ENCODE results near the gene TUT1.

GRCh38 chr11:62615521-62615920, 24.2 kb upstream of the TUT1 start:
- TF ChIP-seq, protein P1, sequence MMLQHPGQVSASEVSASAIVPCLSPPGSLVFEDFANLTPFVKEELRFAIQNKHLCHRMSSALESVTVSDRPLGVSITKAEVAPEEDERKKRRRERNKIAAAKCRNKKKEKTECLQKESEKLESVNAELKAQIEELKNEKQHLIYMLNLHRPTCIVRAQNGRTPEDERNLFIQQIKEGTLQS (CRISPR knock-in tag; conservative IDR thresholded peaks at IDR 0.05) = no peak
- TF ChIP-seq, protein P2, sequence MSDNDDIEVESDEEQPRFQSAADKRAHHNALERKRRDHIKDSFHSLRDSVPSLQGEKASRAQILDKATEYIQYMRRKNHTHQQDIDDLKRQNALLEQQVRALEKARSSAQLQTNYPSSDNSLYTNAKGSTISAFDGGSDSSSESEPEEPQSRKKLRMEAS (CRISPR knock-in tag; IDR thresholded peaks at IDR 0.05) = no peak
- TF ChIP-seq, protein P3, sequence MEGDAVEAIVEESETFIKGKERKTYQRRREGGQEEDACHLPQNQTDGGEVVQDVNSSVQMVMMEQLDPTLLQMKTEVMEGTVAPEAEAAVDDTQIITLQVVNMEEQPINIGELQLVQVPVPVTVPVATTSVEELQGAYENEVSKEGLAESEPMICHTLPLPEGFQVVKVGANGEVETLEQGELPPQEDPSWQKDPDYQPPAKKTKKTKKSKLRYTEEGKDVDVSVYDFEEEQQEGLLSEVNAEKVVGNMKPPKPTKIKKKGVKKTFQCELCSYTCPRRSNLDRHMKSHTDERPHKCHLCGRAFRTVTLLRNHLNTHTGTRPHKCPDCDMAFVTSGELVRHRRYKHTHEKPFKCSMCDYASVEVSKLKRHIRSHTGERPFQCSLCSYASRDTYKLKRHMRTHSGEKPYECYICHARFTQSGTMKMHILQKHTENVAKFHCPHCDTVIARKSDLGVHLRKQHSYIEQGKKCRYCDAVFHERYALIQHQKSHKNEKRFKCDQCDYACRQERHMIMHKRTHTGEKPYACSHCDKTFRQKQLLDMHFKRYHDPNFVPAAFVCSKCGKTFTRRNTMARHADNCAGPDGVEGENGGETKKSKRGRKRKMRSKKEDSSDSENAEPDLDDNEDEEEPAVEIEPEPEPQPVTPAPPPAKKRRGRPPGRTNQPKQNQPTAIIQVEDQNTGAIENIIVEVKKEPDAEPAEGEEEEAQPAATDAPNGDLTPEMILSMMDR (IDR thresholded peaks at IDR 0.05) = no peak
- TF ChIP-seq ZBTB21 (CRISPR knock-in tag; IDR thresholded peaks at IDR 0.05; ENCODE audit: borderline replicate concordance) (no peak), FOXJ3 (CRISPR knock-in tag; IDR thresholded peaks at IDR 0.05; ENCODE audit: borderline replicate concordance) (no peak), NFYB (CRISPR knock-in tag; conservative IDR thresholded peaks at IDR 0.05; ENCODE audit: low read depth) (no peak), NR3C1 (CRISPR knock-in tag; conservative IDR thresholded peaks at IDR 0.05; ENCODE audit: low read depth) (no peak), IRF1 (CRISPR knock-in tag; IDR thresholded peaks at IDR 0.05) (no peak), NFE2L1 (CRISPR knock-in tag; IDR thresholded peaks at IDR 0.05) (no peak), ETV6 (CRISPR knock-in tag; IDR thresholded peaks at IDR 0.05) (no peak), NR2C2 (CRISPR knock-in tag; IDR thresholded peaks at IDR 0.05) (no peak)
- TF ChIP-seq, protein P4, sequence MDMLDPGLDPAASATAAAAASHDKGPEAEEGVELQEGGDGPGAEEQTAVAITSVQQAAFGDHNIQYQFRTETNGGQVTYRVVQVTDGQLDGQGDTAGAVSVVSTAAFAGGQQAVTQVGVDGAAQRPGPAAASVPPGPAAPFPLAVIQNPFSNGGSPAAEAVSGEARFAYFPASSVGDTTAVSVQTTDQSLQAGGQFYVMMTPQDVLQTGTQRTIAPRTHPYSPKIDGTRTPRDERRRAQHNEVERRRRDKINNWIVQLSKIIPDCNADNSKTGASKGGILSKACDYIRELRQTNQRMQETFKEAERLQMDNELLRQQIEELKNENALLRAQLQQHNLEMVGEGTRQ (CRISPR knock-in tag; IDR thresholded peaks at IDR 0.05) = no peak
